Measurements from ENCODE around the gene CYP19A1.

The CYP19A1 gene

GRCh38 chr15:51359981-51360380 lies 21.6 kb upstream of the CYP19A1 start:
- DNase-seq (ENCODE audit: low read depth, low spot score), result no peak

DNA sequence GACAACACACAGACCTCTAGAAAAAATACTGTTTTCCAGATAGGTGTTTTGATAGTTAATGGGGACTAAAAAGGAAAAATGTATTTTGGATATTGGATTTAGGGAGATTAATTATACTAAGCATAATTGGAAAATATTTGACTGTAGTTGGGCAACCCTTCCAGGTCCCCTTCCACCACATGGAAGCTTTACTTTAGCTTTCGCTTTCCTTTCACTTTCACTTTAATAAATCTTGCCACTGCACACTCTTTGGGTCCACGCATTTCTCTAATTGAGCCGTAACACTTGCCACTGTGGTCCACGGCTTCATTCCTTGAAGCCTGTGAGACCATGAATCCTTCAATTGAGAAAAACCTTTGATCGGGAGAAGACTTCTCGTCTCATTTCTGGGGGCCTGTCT lies 18.6 kb upstream of the CYP19A1 start:
- no peak for DNase-seq (ENCODE audit: low read depth, low spot score)

DNA sequence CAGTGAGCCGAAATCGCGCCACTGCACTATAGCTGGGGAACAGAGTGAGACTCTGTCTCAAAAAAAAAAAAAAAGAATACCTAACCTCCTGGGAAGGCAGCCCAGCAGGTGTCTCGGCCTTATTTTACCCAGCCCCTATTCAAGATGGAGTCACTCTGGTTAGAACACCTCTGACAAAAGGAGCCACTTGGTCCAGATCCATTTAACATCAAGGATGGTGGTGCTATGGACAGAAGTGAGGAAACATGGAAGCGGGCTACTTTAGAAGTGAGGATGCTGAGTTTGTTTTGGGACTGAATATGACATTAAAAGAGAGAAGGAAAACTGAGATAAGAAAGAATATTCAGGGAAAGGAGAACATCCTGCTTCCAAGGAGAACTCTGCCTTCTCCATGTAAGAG lies 17.8 kb upstream of the CYP19A1 start:
- no peak for DNase-seq (ENCODE audit: low read depth, low spot score)

GRCh38 chr15:51355096-51355495 lies 16.7 kb upstream of the CYP19A1 start:
- no peak for DNase-seq (ENCODE audit: low read depth, low spot score)

DNA sequence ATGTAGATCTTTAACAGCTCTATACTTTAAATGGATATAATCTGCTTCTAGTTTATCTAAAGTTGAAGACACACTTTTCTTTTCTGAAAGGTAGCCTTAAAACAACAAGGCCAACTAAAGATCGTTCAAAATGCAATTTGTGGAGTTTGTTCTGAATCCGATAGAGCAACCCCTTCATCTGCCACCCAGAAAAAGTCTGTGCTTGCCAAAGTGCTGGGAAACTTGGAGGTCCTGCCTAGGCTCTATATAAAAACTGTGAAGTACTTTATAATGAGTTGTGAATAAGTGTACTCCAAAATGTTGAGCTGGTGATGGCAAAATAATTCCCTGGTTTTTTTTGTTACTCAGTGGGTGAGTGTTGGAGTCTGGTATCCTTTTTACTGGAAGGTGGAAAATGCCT lies 15.6 kb upstream of the CYP19A1 start:
- DNase-seq (ENCODE audit: low read depth, low spot score), result no peak

DNA sequence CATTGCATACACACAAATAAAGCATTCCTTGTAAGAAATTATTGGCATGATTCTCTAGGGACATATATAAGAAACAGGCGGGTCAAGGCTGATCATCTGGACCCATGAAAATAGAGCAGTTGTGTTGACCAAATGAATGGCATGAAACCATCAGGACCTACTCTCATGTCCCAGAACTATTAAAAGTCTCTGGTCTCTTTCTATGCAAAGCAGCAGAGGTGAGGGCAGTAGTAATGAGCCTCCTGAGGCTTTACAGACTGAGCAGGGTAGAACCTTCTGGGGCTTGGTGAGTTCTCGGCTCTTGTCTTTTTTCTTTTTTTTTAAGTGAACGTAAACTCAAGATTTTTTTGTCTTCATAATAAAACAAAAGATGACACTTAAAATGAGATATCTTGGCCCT lies 12.3 kb upstream of the CYP19A1 start:
- no peak for DNase-seq (ENCODE audit: low read depth, low spot score)

DNA sequence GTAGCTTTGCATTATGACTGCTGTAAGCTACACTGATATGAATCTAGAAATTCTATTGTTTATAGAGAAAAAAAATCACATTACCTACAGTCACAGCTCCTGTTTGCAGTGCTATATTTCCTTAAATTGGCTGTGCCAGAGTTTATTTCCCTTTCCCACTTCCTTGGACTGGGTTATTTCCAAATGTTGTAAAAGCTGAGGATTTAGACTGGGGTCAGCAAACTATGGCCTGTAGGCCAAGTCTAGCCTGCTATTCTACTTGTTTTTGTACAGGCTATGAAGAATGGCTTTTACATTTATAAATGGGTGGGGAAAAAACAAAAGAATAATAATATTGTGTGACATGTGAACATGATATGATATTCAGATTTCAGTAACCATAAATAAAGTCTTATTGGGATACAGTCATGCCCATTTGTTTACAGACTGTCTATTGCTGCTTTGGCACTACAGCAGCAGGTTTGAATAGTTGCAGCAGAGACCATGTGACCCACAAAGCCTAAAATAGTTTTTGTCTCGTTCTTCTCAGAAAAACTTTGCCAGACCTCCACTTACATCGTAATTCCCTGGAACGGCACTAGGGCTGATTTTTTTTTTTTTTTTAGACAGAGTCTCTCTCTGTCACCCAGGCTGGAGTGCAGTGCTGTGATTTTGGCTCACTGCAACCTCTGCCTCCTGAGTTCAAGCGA lies 10.9 kb upstream of the CYP19A1 start:
- no peak for DNase-seq (ENCODE audit: low read depth, low spot score)

GRCh38 chr15:51348688-51349087 lies 10.3 kb upstream of the CYP19A1 start:
- peak; percentile 20 for DNase-seq (ENCODE audit: low read depth, low spot score)

- DNase-seq (ENCODE audit: low read depth, low spot score), result no peak
Observed at GRCh38 chr15:51346136-51346535, 7.7 kb upstream of the CYP19A1 start.

DNA sequence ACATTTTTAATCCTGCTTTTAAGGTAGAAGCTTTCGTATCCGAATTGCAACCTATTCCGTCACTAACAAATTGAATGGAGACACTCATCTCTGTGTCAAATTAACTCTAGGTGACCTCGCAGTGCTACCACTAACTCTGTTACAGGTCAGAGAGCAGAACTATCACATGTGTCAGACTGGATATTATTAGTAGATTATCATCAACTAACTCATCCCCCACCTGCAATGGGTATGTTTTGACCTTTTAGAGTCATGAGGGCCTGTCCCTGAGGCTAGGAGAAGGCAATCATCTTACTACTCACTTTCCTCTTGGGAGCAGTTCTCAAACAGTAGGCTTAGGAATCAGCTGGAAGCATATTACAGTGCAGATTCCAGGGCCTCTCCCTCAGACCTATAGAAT lies 5.1 kb upstream of the CYP19A1 start:
- DNase-seq (ENCODE audit: low read depth, low spot score), result no peak

GRCh38 chr15:51342227-51342999 lies 4.0 kb upstream of the CYP19A1 start:
- DNase-seq (ENCODE audit: low read depth, low spot score), result no peak

- DNase-seq (ENCODE audit: low read depth, low spot score), result peak; percentile 57
Observed at GRCh38 chr15:51341366-51342226, 3.2 kb upstream of the CYP19A1 start, which contains the start of gene GLDN. TSS of gene GLDN (plus strand) at chr15:51341655. CDS start at chr15:51341685, 30 bp downstream.

DNA sequence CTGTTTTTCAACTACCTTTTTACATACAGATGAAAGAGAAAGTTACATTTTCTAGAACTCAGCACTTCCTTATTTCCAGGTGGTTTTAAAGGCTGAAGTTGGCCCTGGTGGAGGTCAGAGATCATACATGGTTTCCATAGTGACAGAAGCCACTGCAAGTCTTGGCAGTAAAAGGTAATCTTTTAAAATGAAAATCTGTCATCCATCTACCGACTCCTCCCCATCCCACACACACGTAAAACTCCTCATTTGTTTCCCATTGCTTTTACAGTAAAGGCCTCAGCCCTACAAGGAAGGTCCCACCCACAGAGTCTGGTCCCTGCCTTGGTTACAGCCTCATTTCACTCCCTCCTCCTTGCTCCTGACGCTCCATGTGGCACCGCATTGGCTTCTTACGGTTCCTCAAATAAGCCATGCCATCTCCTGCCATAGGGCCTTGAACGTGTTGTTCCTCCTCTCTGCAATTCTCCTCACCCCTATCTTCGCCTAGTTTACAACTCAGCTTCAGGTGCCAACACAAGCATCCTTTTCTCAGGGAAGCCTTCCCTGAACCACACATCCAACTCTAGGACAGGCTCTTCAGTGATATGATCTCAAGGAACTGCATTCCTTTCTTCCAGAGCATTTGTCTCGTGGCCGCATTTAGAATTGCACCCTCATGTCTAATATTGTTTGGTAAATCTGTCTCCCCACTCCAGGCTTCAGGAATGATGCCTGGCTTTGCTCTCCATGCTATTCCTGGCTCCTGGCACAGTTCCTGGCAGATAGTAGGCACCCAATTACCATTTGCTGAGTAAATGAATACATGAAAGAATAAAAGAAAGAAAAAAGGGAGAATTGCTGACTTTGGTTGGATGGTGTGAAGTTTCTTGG lies 2.6 kb downstream of the CYP19A1 start:
- DNase-seq (ENCODE audit: low read depth, low spot score), result no peak

DNA sequence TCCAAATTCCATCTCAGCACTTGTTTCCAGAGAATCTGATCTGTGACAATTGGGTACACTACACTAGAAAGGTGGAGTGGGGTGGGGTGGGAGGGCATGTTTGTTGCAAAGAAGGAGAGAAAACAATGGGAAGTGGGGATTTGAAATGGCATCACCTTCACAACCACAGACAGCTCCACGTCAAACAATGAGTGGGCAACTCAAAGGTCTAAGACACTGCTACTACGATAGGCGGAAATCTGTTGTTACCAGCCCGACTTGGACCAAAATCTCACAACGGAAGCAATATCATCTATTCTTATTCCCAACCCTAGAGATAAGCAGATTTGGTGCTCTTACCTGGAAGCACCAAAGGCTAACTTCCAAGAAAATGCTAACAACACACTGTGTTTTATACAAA lies 3.3 kb downstream of the CYP19A1 start:
- no peak for DNase-seq (ENCODE audit: low read depth, low spot score)

DNA sequence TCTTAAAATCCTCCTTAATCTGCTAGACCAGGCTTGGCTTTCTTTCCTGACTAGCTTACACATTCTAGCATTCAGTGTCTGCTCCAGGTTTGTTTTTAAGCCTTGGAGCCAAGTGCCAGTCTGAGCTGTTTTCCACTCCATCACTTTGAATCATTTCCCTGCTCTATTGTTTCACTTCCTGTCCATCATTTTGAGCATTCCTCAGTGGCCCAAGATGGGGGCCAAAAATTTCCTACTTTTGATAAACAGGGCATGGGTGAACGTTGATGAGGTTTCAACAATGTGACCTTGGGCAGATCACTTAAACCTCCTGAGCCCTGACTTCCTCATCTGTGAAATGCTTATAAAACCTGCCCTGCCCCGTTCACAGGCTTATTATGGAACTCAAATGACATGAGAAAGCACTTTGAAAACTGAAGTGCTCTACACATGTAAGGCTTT lies 4.4 kb downstream of the CYP19A1 start:
- DNase-seq (ENCODE audit: low read depth, low spot score), result no peak

GRCh38 chr15:51333571-51333970 lies 4.8 kb downstream of the CYP19A1 start:
- no peak for DNase-seq (ENCODE audit: low read depth, low spot score)

DNA sequence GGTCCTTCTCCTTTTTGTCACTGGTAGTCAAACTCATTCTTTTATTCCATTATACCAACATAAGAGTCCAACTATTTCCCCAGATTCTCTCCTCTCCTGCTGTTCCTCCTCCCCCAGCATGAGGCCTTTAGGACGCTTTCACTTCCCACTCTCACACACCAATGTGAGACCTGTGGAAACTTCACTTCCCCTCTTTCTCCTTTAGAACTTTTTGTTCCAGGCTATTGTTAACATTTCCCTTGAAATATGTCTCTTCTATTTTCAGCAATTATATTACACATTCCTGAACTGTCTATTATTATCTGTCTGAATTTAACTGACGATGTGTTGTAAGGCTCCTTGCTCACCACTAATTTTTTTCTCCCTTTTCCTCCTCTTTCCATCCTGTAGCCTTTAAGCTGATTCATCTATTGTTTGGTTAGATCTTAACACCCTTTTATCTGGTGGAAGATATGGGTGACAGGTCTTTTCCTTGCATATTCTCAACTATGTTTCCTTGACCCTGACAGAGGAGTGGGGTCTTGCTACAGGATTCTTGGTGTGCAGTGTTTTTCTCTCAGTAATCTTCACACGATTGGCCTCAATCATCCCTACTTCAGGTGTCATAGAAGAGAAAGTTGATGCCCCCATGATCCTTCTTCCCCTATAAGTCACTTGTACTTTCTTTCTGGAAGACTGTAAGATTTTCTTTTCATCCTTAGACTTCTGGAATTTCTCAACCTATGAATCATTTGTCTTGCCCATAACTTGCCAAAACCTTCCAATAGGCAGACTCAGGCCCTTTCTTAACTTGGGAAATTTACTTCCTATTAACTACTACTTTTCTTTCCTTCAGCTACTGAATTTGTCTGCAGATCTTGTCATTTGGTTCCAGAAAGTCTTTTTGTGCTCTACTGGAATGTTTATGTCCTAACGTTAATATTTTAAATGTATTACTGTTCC lies 5.9 kb downstream of the CYP19A1 start:
- DNase-seq (ENCODE audit: low read depth, low spot score), result no peak

GRCh38 chr15:51331141-51331540 lies 7.3 kb downstream of the CYP19A1 start:
- no peak for DNase-seq (ENCODE audit: low read depth, low spot score)

GRCh38 chr15:51328926-51329325 lies 9.5 kb downstream of the CYP19A1 start:
- DNase-seq (ENCODE audit: low read depth, low spot score), result no peak

GRCh38 chr15:51327081-51327480 lies 11.3 kb downstream of the CYP19A1 start:
- no peak for DNase-seq (ENCODE audit: low read depth, low spot score)
